ENCODE measurements around the gene MTUS2. TPM values are rescaled to one million over a fixed set of nuclear protein-coding genes. Genes with fewer than 3 reads are reported as not detected.

MTUS2 gene
- total RNA-seq, 4 donors from 2014 or later, result 0.16 to 0.75 (median 0.24) TPM

DNA sequence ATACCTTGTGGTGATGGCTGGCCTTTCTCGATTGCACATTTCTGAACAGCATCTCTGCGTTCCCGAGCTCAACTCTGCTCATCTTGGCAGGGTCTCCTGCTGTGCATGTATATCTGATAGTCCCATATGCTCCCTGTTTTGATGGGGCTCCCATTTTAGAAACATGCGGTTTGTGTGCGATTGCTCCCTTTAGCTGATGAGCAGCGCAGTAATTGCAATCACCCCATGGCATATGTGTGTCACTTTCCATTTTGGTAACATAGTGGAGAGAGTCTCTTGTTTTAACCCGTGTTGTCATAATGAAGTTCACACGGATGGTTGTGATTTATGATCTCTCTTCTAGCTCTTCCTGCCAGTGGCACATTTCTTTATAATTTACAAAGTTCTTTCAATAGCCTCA lies 144.7 kb downstream of the MTUS2 start:
- Histone ChIP-seq H3K27ac (no peak overlapping the region), H3K4me3 (no peak overlapping the region), H3K9me3 (no peaks in the 10 kb centered on the region), H3K36me3 (no peaks in the 10 kb centered on the region), H3K27me3 (no peaks in the 10 kb centered on the region), H3K4me1 (no peaks in the 10 kb centered on the region)
- intact Hi-C loops (cut with DNase I; ENCODE audit: low total_unique reads), result no loop called here
- WGBS, 2 donors (ENCODE audit: low coverage in 1 of 2), result 81 to 84% methylated on average over 5 to 8 of the region's 8 CpGs
- TF ChIP-seq CTCF (IDR thresholded peaks at IDR 0.05), result no peak
- no peak for TF ChIP-seq POLR2AphosphoS5 (IDR thresholded peaks at IDR 0.05)
- TF ChIP-seq EP300 (IDR thresholded peaks at IDR 0.05; ENCODE audit: low read depth), result no peak
- no peak for TF ChIP-seq POLR2A (IDR thresholded peaks at IDR 0.05)
- no peak for DNase-seq
- in situ Hi-C loops (cut with MboI; ENCODE audit: low pct_ligation_motif_present in 1 of 4, low pct_unique_long_range_greater_than_20kb in 1 of 4, low sequenced_read_pairs in 3 of 4), result no loop called here

DNA sequence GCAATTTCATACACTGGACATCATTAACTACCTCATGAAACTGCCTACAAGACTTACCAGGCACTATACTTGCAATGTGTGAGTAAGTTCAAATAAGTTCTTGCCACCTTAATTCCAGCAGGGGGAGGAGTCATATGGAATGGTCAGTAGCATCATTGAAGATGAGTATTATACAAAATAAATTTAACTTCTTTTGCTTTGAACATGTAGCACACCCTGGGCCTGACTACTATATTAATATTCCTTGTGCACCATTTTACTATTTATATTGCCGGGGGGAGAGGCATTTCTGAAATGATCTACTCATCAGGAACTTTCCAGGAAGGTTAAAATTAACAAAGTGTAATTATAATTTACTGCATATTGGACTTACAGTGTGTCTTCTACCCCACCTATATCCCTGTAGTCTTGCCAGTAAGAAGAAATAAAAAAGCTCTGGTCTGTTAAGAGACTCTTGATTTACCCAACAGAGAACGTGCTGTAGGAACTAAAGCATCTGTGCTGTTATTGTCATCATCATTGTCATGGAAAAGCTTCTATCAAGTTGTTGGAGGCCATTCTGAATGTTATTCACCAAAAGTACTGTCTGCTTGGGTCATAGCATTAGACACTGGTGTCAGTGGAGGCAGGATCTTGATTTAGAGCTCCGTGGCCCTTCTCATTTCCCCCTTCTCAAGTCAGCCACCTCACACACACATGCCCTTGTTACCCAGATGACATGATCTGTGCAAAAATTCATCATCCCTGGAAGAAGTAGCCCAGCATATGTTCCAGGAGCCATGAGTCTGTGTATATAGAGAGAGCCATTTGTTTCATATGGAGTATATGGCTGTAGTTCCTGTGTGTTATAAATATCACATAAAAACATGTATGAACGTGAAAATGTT lies 147.1 kb downstream of the MTUS2 start:
- 54 to 62% methylated on average over 4 of the region's 4 CpGs for WGBS, 2 donors (ENCODE audit: low coverage in 1 of 2)
- no peak for TF ChIP-seq POLR2A (IDR thresholded peaks at IDR 0.05)
- no peaks in the 10 kb centered on the region for H3K9me3 ChIP-seq
- no peak for DNase-seq
- no peak overlapping the region for H3K27ac ChIP-seq
- H3K4me3 ChIP-seq, result no peak overlapping the region
- in situ Hi-C loops (cut with MboI; ENCODE audit: low pct_ligation_motif_present in 1 of 4, low pct_unique_long_range_greater_than_20kb in 1 of 4, low sequenced_read_pairs in 3 of 4) (no loop called here), intact Hi-C loops (cut with DNase I; ENCODE audit: low total_unique reads) (no loop called here)
- H3K27me3 ChIP-seq, result no peaks in the 10 kb centered on the region
- no peaks in the 10 kb centered on the region for H3K36me3 ChIP-seq
- H3K4me1 ChIP-seq, result no peaks in the 10 kb centered on the region

DNA sequence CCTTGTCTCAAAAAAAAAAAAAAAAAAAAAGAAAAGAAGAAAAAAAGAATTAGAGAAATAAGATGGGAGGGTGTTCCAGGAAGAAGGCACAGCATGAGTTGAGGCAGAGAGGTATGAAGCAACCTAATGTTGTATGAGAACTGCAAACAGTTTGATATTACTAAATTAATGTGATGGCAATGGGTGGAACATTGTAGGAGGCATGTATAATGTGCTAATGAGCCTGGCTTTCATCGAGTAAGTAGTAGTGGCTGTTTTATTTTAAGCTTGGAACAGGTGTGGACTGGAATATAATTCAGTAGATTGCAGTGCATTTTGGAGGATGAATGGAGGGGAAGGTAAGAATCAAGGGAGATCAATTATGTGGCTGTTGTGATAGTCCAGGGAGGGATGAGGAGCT lies 156.1 kb downstream of the MTUS2 start:
- Histone ChIP-seq H3K9me3 (no peaks in the 10 kb centered on the region), H3K36me3 (no peaks in the 10 kb centered on the region), H3K27ac (no peak overlapping the region), H3K4me1 (no peaks in the 10 kb centered on the region), H3K4me3 (no peak overlapping the region), H3K27me3 (no peaks in the 10 kb centered on the region)
- intact Hi-C loops (cut with DNase I; ENCODE audit: low total_unique reads), result no loop called here
- 67 to 68% methylated on average over 1 of the region's 1 CpG for WGBS, 2 donors (ENCODE audit: low coverage in 1 of 2)
- in situ Hi-C loops (cut with MboI; ENCODE audit: low pct_ligation_motif_present in 1 of 4, low pct_unique_long_range_greater_than_20kb in 1 of 4, low sequenced_read_pairs in 3 of 4), result no loop called here
- TF ChIP-seq POLR2A (IDR thresholded peaks at IDR 0.05) (no peak), CTCF (IDR thresholded peaks at IDR 0.05) (no peak), POLR2AphosphoS5 (IDR thresholded peaks at IDR 0.05) (no peak), EP300 (IDR thresholded peaks at IDR 0.05; ENCODE audit: low read depth) (no peak)
- no peak for DNase-seq

DNA sequence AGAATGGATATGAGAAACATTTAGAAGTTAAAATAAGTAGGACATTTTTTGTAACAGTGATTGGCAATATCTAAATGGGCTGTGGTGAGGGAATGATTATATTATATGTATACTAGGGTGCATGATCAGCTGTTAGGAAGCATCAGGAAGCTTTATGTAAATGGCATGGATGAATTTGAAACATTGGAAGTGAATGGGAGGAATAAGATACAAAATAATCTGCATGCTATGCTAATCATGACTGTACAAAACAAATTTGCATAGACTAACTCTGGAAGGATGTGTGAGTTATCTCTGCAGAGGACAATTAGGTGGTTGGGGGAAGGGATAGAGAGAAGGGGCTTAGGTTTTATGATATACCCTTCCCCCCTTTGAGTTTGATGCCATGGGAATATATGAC lies 156.5 kb downstream of the MTUS2 start:
- no peaks in the 10 kb centered on the region for H3K4me1 ChIP-seq
- no peak overlapping the region for H3K27ac ChIP-seq
- no peaks in the 10 kb centered on the region for H3K9me3 ChIP-seq
- H3K4me3 ChIP-seq, result no peak overlapping the region
- H3K27me3 ChIP-seq, result no peaks in the 10 kb centered on the region
- in situ Hi-C loops (cut with MboI; ENCODE audit: low pct_ligation_motif_present in 1 of 4, low pct_unique_long_range_greater_than_20kb in 1 of 4, low sequenced_read_pairs in 3 of 4) (no loop called here), intact Hi-C loops (cut with DNase I; ENCODE audit: low total_unique reads) (no loop called here)
- no peak for TF ChIP-seq POLR2AphosphoS5 (IDR thresholded peaks at IDR 0.05)
- no peak for TF ChIP-seq CTCF (IDR thresholded peaks at IDR 0.05)
- no peak for TF ChIP-seq EP300 (IDR thresholded peaks at IDR 0.05; ENCODE audit: low read depth)
- TF ChIP-seq POLR2A (IDR thresholded peaks at IDR 0.05), result no peak
- no peak for DNase-seq
- no peaks in the 10 kb centered on the region for H3K36me3 ChIP-seq

DNA sequence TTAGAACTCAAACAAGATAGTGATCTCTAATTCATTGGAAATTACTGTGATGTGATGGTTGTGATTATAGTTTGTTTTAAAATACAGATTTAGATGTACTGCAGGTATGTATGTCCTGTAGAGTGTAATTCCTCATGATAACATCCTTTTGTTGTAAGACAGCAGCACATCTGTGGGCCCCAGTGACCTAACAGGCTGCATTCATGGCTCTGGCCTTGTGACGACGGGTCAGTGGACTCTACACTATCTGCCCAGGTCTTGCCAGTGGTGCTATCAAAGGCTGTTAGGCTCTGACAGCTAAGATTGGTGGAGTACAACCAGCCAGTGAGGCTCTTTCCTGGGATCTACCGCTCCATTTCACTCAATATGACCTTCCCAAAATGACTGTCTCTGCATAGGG lies 158.4 kb downstream of the MTUS2 start:
- intact Hi-C loops (cut with DNase I; ENCODE audit: low total_unique reads), result no loop called here
- WGBS, 2 donors (ENCODE audit: low coverage in 1 of 2), result 83% methylated on average over 3 of the region's 3 CpGs; no CpG with 5 or more reads in 1 of the 2 donors
- no peak for DNase-seq

More for the DNA sequence above, 158.4 kb downstream of the MTUS2 start:
- in situ Hi-C loops (cut with MboI; ENCODE audit: low pct_ligation_motif_present in 1 of 4, low pct_unique_long_range_greater_than_20kb in 1 of 4, low sequenced_read_pairs in 3 of 4), result no loop called here
- no peaks in the 10 kb centered on the region for H3K36me3 ChIP-seq
- H3K27me3 ChIP-seq, result no peaks in the 10 kb centered on the region
- no peaks in the 10 kb centered on the region for H3K9me3 ChIP-seq
- H3K27ac ChIP-seq, result no peak overlapping the region
- H3K4me3 ChIP-seq, result no peak overlapping the region
- H3K4me1 ChIP-seq, result no peaks in the 10 kb centered on the region
- TF ChIP-seq POLR2AphosphoS5 (IDR thresholded peaks at IDR 0.05), result no peak
- no peak for TF ChIP-seq EP300 (IDR thresholded peaks at IDR 0.05; ENCODE audit: low read depth)
- no peak for TF ChIP-seq CTCF (IDR thresholded peaks at IDR 0.05)
- TF ChIP-seq POLR2A (IDR thresholded peaks at IDR 0.05), result no peak
